Renal cortical epithelial cell (primary cell): ENCODE measurements around the gene NKAIN2. TPM values are rescaled to one million over a fixed set of nuclear protein-coding genes. Genes with fewer than 3 reads are reported as not detected.
"Not testable (repeated sequence)": the region's sequence is repeated elsewhere in the genome, so short reads cannot be mapped to it uniquely, and the experiment has no call there.

Source experiments
- DNase-seq: peaks from one replicate; pipeline ENCODE4 v3.0.0-alpha.2; 2011; ENCODE audit warnings: low read depth
- total RNA-seq: library from RNA; depleted of rRNA; stranded (reverse); fragments of >200 nt; gene quantifications from 2 replicates; pipeline ENCODE4 v1.2.3, GENCODE V29; 2014

The NKAIN2 gene
- total RNA-seq, 1 donor from 2014 or later: not detected

DNA sequence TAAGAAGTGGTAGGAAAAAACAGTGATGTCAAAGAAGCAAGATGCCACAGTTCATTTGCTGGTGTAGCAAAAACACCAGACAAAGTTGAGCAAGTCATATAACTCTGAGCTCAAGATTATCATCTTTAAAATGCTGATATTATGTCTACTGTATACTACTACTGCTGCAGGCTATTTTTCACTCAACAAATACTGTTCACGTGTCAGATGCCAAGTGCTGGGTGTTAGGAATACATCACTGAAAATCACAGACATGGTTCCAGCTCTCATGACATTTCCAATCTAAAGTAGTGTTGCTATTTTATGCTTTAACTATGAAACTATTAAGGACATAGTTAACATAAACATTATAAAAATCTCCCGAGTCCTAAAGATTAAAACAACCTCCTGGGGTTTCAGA is 163.0 kb downstream of the NKAIN2 start:
- no peak for DNase-seq

GRCh38 chr6:123967905-123968304 is 164.2 kb downstream of the NKAIN2 start:
- DNase-seq: no peak

- DNase-seq: no peak
These were observed 169.1 kb downstream of the NKAIN2 start for GRCh38 chr6:123972600-123973294.

- DNase-seq: no peak
These were observed 176.6 kb downstream of the NKAIN2 start for GRCh38 chr6:123980311-123980710.

GRCh38 chr6:123986938-123987337 is 183.3 kb downstream of the NKAIN2 start:
- no peak for DNase-seq

- not testable (repeated sequence) for DNase-seq
These were observed 186.3 kb downstream of the NKAIN2 start for GRCh38 chr6:123989918-123990317.

- no peak for DNase-seq
These were observed 186.7 kb downstream of the NKAIN2 start for GRCh38 chr6:123990376-123990775.

- no peak for DNase-seq
These were observed 190.5 kb downstream of the NKAIN2 start for GRCh38 chr6:123994168-123994567.

- no peak for DNase-seq
These were observed 191.4 kb downstream of the NKAIN2 start for GRCh38 chr6:123994891-123995635.

- no peak for DNase-seq
These were observed 193.6 kb downstream of the NKAIN2 start for GRCh38 chr6:123997223-123997622.

DNA sequence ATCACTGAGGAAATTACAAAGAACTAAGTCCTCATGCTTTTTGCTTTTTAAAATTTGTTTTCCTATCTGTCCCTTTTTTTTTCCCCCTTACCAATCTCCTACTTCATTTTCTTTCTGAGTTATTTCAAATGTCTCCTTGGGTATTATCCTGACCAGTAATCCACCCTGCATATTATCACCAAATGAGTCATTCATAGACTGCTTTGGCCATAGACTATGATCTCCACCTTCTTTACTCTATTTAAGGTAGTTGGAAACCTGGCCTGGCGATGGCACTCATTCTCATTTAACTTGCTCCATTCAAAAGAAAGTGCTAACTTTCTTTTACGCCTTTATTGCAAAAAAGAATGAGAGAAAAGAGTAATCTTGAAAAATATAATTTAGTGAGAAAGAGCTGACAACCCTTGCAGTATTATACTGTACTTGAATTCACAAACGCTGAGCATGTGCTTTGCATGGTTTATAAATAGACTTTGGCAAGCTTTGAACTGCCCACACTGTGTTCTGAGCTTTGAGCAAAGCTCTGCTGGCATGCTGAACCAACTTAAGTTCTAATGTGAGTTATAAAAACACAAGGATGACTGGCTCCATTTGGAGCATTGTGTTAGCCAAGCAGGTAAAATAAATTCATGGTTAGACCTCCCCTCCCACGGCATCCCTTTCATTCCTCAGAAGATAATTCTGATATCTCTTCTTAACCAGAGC is 198.9 kb downstream of the NKAIN2 start:
- peak; percentile 2 for DNase-seq

- DNase-seq: no peak
These were observed 203.6 kb downstream of the NKAIN2 start for GRCh38 chr6:124007266-124007665.

DNA sequence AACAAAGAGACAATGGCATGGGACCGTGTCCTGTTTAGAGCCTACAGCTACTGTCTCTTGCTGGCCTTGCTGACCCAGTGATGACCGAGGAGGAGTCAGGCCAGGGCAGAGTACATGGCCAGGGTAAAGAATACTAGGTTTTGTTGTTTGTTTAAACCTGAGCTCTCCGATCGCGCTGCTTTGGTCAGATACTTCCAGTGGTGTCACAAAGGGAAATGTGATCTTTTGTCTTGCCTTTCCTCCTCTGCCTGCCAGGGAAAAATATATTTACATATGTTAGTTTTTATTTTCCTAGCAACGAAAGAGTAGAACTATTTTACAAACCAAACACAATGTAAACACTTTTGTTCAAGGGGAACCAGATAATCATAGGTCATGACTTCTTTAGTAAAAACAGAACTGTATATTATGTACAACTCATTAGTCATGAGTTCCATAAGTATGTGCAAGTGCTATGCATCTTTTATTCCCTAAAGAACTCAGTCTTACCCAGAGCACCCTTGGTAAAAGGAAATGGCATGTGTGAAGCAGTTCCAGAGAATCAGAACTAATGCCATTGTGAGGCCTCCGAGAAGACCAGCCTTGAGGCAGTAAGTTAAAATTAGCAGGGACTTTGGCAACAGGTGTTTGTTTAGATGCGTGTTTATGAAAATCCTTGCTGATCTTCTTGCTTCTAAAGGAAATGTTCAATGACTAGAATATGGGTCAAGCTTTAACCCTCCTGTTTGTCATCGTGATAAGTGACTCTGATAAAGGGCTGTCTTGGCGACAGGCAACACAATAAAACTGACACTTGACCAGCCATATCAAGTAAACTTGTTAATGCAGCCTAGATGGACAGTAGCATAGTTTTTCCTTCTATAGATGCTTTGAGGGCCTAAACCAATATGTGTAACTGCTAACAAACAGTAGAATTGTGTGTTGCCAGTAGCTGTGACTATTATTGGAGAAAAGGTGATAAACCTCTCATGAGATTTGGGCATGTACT is 204.6 kb downstream of the NKAIN2 start:
- DNase-seq: no peak

DNA sequence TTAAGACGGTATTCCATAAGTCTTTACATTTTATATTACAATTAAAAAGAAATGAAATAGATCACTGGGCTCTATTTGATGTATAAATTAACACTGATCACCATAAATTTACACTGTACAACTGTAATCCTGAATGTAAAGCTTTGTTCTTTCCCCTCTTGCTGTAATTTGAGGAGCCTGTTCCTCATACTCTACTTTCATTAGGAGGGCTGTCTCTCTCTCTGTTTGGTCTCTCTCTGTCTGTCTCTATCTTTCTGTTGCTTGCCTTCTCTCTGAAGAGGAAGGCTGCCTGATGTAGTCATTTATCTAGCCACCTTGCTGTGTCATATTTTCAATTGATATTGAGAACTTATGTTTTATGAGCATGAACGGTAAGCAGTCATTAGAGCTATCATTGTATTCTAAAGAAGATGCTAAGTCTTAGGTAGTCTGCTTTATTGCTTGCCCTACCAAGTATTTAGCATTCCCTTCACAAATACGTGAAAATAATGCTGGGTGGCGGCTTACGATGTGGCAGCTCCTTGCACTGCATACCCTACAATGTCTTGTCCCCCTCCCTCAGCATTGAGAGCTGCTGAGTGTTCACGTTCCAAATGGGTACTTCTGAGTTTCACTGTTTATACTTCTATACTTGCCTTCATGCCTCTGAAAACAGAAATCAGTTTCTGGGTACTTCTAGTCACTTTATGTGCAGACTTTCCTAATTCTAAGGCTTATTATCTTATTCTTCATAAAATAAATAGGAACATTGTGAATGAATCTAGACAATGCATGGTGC is 205.5 kb downstream of the NKAIN2 start:
- no peak for DNase-seq

DNA sequence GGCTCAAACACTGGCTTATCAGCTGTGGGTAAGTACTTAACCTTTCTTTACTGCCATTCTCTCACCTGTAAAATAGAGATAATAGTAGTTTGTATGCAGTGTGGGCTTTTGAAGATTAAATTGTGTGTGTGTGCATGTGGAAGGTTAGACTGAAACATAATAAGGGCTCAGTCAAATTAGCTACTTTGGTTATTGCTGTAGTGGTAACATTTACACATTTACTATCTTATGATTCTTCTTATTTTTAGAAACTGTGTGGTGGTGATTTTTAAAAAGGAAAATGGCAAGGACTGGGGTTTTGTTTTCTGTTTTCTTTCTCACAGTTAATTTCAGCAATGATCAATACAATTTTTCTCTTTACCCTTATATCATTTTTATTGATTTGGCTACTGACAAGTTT is 206.9 kb downstream of the NKAIN2 start:
- no peak for DNase-seq

DNA sequence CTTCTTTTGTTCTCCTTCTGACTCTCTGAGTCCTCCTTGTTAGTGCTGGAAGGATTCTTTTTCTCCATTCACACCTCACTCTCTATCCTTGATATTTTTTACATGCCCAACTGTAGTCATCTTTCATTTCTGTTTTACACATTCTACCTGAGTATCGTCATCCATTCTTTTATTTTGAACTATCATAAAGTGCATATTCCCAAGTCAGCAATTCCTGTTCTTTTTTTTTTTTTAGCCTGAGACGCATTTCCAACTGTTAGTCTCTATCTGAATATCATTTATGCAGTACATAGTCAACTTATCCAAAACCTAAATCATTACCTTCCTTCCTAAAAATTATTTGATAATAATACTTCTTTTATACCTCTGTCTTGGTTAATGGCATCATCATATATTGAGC is 207.5 kb downstream of the NKAIN2 start:
- no peak for DNase-seq

GRCh38 chr6:124022051-124022450 is 218.4 kb downstream of the NKAIN2 start:
- DNase-seq: not testable (repeated sequence)

- DNase-seq: no peak
These were observed 219.0 kb downstream of the NKAIN2 start for GRCh38 chr6:124022641-124023040.

DNA sequence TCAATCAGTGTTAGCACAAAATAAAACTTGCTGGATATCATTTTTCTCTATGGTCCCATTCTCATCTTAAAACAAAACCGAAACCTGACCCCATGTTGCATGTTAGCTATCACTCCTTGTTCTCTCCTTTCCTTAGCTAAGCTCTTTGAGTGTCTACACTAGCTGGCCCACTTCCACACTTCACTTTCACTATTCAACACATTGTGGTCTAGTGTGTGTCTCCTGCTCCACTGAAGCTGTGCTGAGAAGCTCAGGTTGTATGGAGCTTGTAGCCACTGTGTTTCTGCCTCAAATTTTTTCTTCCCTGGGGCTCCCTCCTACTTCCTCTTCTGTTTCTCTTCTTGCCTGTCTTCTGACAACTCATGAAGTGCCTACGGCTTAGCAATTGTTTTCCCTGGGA is 223.0 kb downstream of the NKAIN2 start:
- DNase-seq: no peak

DNA sequence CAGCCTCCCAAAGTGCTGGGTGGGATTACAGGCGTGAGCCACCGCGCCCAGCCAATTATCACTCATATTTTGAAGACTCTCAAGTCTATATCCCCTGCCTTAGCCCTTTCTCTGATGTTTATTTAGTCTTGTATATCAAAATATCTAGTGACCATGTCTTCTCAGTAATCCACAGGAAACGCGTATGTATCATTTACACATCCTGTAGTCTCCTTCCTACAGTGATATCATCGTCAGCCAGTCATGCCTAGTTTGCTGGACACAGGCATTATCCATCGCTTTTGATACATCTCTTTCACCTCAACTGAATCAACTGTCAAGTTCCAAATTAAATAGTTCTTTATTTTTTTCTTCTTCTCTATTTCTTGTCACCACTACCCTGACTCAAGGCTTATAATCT is 223.7 kb downstream of the NKAIN2 start:
- no peak for DNase-seq

DNA sequence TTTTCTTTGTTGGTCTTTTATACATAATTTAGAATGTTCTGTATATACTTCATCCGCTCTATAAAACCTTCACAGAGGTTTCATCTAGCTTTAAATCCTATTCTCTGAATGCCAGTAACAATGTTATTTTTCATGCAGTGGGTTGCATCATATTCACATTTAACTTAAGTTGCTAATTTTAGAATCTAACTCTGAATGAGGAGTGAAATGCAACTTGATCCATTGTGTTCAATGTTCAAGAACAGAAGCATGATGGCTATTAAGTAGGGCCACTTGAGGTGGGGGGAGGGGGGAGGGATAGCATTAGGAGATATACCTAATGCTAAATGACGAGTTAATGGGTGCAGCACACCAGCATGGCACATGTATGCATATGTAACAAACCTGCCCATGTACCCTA is 224.5 kb downstream of the NKAIN2 start:
- DNase-seq: no peak
